ENCODE results near the gene FASLG.
A peak's percentile ranks its signal among the peaks of the same experiment; 100 is the strongest.
"Not testable (repeated sequence)": the region's sequence is repeated elsewhere in the genome, so short reads cannot be mapped to it uniquely, and the experiment has no call there.

The FASLG gene

DNA sequence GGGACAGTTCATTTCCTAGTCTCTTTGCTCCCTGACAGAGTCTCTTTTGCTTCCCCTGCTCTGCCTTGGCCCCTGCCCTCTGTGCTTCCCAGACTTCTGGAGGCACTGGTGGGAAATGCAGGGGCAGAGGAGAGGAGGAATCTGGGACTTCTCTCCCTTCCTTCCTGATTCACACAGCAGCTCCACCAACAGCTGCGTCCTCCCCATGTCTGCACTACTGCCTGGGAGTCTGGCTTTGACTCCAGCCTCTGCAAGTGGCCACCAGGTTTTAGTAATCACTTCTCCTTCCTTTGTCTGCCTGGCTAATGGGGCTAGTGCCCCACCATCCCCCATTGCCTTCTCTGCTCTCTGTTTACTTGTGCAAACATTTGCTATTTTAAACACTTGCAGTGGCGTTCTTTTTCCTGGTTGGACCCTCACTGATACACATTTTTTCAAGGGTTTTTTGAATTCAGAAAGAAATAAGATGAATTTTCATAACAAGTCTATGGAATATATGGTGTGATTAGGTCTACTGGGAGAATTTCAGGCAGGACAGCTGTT, 21.9 kb downstream of the FASLG start:
- no peak for FAIRE-seq

DNA sequence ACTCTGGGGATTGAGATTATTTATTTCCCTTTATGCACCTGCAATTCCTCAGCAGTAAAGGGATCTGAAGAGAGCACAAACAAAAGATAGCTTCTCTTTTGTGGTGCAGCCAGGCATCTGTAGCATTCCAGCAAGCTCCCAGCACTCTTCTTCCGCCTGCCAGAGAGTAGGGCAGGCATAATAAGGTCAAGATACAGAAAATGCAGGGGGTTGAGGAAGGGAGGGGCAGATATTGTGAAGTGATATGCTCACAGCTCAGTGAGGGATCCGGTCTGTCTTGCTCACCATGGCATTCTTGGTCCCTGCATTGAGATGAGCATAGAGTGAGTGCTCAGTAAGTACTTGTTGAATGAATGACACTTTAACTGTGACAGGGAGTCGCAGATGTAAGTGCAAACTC, 23.9 kb downstream of the FASLG start:
- FAIRE-seq (no peak), DNase-seq (ENCODE audit: low spot score) (no peak)

More for the DNA sequence above, 21.9 kb downstream of the FASLG start:
- no peak for DNase-seq (ENCODE audit: low spot score)

DNA sequence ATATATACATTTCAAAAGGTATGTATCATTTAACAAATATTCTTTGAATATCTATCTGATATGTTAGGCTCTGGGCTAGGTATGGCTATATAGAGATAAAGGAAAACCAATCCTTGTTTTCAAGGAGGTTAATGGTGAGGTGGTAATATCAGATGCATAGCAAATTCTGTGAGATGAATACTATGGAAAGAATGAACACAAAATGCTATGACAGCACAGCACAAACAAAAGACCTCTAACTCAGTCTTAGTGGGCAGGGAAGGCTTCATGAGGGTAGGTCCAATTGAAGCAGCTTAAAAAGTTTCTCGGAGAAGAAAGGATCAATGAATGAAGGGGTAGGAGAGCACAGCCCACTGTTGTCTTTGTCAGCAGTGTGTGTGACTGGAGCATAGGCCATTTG, 27.2 kb downstream of the FASLG start:
- no peak for DNase-seq (ENCODE audit: low spot score)
- no peak for FAIRE-seq

GRCh38 chr1:172688428-172689085, 29.7 kb downstream of the FASLG start:
- DNase-seq (ENCODE audit: low spot score); FAIRE-seq: not testable (repeated sequence)

DNA sequence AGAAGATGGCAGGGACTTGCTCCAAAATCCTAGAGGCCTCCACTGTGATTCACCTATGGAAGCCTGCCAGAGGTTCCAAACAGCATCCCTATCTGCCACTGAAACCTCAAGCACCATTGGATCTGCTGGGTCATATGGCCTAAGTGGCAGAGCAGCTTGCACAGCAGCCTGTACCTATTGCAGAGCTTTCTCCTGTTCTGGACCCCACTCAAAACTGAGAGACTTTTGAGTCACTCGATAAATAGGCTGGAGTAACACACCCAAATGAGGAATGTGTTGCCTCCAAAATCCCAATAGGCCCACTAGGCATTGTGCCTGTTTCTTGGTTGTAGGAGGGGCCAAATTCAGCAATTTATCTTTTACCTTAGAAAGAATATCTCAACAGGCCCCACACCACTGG, 32.0 kb downstream of the FASLG start:
- not testable (repeated sequence) for DNase-seq (ENCODE audit: low spot score); FAIRE-seq

- DNase-seq (ENCODE audit: low spot score) (no peak), FAIRE-seq (no peak)
Observed at GRCh38 chr1:172697534-172698002, 38.7 kb downstream of the FASLG start.

- FAIRE-seq: no peak
- peak; percentile 22 for DNase-seq (ENCODE audit: low spot score)
Observed at GRCh38 chr1:172698224-172698623, 39.3 kb downstream of the FASLG start.

DNA sequence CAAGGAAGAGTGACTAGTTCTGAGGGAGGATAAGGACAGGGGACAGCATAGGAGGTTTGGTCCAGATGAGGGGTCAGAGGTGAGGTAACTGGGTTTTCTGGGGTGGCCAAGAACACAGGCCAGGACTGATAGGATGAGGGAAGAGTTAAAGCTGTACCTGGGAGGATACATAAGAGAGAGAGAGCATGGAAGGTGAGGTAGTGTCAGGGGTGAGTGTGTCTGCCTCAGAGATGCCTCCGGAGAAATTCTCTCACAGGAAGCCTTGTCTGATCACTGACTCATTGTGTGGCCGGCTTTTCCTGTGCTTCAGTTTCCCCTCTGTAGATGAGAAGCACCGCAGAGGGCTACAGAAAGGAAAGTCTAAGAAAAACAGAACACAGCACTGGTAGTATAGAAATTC, 40.2 kb downstream of the FASLG start:
- peak; percentile 53 for DNase-seq (ENCODE audit: low spot score)

GRCh38 chr1:172699695-172700227, 40.9 kb downstream of the FASLG start:
- FAIRE-seq: no peak
- no peak for DNase-seq (ENCODE audit: low spot score)

More for the DNA sequence above, 40.2 kb downstream of the FASLG start:
- peak; percentile 58 for FAIRE-seq

DNA sequence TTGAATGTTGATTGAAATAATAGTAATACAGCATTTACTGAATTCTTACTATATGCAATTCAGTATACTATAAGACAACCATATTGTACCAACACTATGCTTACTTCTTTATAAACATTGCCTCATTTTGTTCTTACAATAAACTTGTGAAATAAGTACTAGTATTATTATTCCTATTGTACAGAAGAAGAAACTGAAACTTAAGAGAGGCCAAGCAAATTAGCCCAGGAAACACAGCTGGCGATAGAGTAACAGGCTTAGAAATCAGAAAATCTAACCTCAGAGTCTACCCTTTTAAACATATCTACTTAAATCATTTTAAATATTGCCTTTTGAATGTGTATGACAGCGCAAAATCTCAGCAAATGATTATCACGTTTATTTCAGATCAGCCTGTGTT, 41.7 kb downstream of the FASLG start:
- FAIRE-seq (no peak), DNase-seq (ENCODE audit: low spot score) (no peak)

- FAIRE-seq (no peak), DNase-seq (ENCODE audit: low spot score) (no peak)
Observed at GRCh38 chr1:172704001-172704400, 45.1 kb downstream of the FASLG start.

- FAIRE-seq (no peak), DNase-seq (ENCODE audit: low spot score) (no peak)
Observed at GRCh38 chr1:172704420-172705210, 45.7 kb downstream of the FASLG start.

DNA sequence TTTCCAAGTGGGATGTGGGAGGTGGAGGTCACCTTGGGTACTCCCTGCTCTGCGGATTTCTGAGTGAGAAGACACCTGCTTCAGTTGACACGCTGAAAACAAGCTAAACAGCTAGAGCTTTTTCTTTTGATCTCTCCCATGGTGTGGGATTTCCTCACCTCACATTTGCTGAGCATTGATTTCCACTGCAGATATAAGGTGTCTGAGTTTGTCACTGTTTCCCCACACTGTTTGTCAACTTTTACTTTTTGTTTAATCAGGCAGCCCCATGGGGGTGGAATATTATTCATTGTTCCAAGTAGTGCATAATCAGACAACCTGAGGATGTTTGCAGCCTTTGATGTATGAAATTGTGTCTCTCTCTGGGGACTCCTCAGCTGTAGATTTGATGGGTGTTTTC, 49.5 kb downstream of the FASLG start:
- no peak for DNase-seq (ENCODE audit: low spot score)
- FAIRE-seq: no peak

DNA sequence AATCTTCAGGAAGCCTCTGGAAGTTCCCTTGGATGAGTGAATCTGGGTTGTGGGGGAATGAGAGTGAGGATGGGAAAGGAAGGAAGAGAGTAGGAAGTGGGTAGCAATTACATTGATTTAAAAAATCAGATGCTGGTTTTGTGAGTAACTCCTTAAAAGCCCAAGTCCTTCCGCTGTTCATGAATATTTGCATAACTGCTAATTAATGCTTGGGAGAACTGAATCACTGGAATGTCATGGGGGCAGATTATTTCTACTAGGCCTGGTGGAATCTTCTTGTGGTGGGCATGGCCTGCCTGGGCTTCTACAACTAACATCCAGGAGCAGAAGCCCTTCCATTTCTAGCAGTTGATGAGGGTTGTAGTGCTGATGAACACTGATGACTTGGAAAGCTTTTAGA, 52.7 kb downstream of the FASLG start:
- FAIRE-seq: no peak
- DNase-seq (ENCODE audit: low spot score): no peak

GRCh38 chr1:172713466-172713865, 54.6 kb downstream of the FASLG start:
- FAIRE-seq: no peak
- DNase-seq (ENCODE audit: low spot score): no peak
